ENCODE data around the gene KRTAP5-11.
"Not testable (repeated sequence)": the region's sequence is repeated elsewhere in the genome, so short reads cannot be mapped to it uniquely, and the experiment has no call there.

KRTAP5-11 gene

GRCh38 chr11:71554996-71555395 is 27.7 kb downstream of the KRTAP5-11 start:
- DNase-seq = no peak

- DNase-seq = no peak
Measured at GRCh38 chr11:71551711-71552110, 31.0 kb downstream of the KRTAP5-11 start.

- DNase-seq = no peak
Measured at GRCh38 chr11:71548716-71549151, 33.9 kb downstream of the KRTAP5-11 start.

GRCh38 chr11:71548120-71548519 is 34.6 kb downstream of the KRTAP5-11 start, which contains the start of gene KRTAP5-9:
TSS of gene KRTAP5-9 (plus strand) at chr11:71548420. CDS start at chr11:71548658, 238 bp downstream.
- DNase-seq = no peak

- no peak for DNase-seq
Measured at GRCh38 chr11:71545405-71545966, 37.2 kb downstream of the KRTAP5-11 start.

- DNase-seq = no peak
Measured at GRCh38 chr11:71544525-71545214, 38.0 kb downstream of the KRTAP5-11 start.

- no peak for DNase-seq
Measured at GRCh38 chr11:71543866-71544265, 38.8 kb downstream of the KRTAP5-11 start.

- no peak for DNase-seq
Measured at GRCh38 chr11:71542879-71543777, 39.5 kb downstream of the KRTAP5-11 start.

GRCh38 chr11:71542382-71542781 is 40.3 kb downstream of the KRTAP5-11 start:
- DNase-seq = no peak

GRCh38 chr11:71540521-71541304 is 42.0 kb downstream of the KRTAP5-11 start:
- DNase-seq = not testable (repeated sequence)

GRCh38 chr11:71539971-71540370 is 42.7 kb downstream of the KRTAP5-11 start:
- DNase-seq = not testable (repeated sequence)

GRCh38 chr11:71539017-71539416 is 43.7 kb downstream of the KRTAP5-11 start:
- no peak for DNase-seq

- no peak for DNase-seq
Measured at GRCh38 chr11:71538666-71538990, 44.0 kb downstream of the KRTAP5-11 start.

- DNase-seq = not testable (repeated sequence)
Measured at GRCh38 chr11:71537977-71538665, 44.6 kb downstream of the KRTAP5-11 start, which contains the start of gene KRTAP5-8. TSS of gene KRTAP5-8 (plus strand) at chr11:71538025. CDS start at chr11:71538056, 31 bp downstream.

GRCh38 chr11:71537537-71537936 is 45.1 kb downstream of the KRTAP5-11 start:
- no peak for DNase-seq

GRCh38 chr11:71535825-71536224 is 46.9 kb downstream of the KRTAP5-11 start:
- DNase-seq = no peak

GRCh38 chr11:71534711-71535608 is 47.7 kb downstream of the KRTAP5-11 start:
- not testable (repeated sequence) for DNase-seq

GRCh38 chr11:71532036-71532610 is 50.6 kb downstream of the KRTAP5-11 start:
- DNase-seq = no peak

All from CD4-positive, alpha-beta T cell treated with Interleukin-15 for 1 hour (primary cell).